Neuron (in vitro differentiated cells): ENCODE results near the gene RPL12.
A peak's percentile ranks its signal among the peaks of the same experiment; 100 is the strongest.

Experiments
- H2AFZ ChIP-seq: one replicate; pipeline ENCODE4 v1.6.1; 2013; ENCODE audit warnings: low read depth, mild to moderate bottlenecking, inconsistent platforms, low read length, moderate library complexity
- H3K27me3 ChIP-seq: one replicate; pipeline ENCODE4 v1.6.1; 2013; ENCODE audit warnings: low read length; ENCODE audit not compliant: insufficient read depth
- H3K36me3 ChIP-seq: one replicate; pipeline ENCODE4 v1.6.1; 2013; ENCODE audit warnings: low read length; ENCODE audit not compliant: insufficient read depth
- H3K4me1 ChIP-seq: one replicate; pipeline ENCODE4 v1.6.1; 2013; ENCODE audit warnings: low read length; ENCODE audit not compliant: insufficient read depth
- H3K4me3 ChIP-seq: 2 replicates; pipeline ENCODE4 v1.5.1; 2013; ENCODE audit warnings: mild to moderate bottlenecking, low read length, moderate library complexity
- H3K9me3 ChIP-seq: one replicate; pipeline ENCODE4 v1.6.1; 2013; ENCODE audit warnings: low read length

RPL12 gene

GRCh38 chr9:127450830-127451607, at the start of gene RPL12, which contains the start of gene LRSAM1:
Gene RPL12, minus strand, starts transcription at chr9:127451406. Its CDS starts 89 bp downstream, at chr9:127451317.
Gene LRSAM1, plus strand, starts transcription at chr9:127451510. Its CDS starts 3,018 bp downstream, at chr9:127454528.
- H3K36me3 ChIP-seq = peaks cover 56% of the 10 kb centered on the region
- no peaks in the 10 kb centered on the region for H3K27me3 ChIP-seq
- peaks cover 2% of the 10 kb centered on the region for H3K9me3 ChIP-seq
- H2AFZ ChIP-seq = peak within 1 kb of the TSS; percentile 95
- peaks cover 21% of the 10 kb centered on the region for H3K4me1 ChIP-seq
- H3K4me3 ChIP-seq = peak within 1 kb of the TSS; percentile 85

- Histone ChIP-seq H3K36me3 (peaks cover 29% of the 10 kb centered on the region), H2AFZ (no peak overlapping the region), H3K9me3 (no peaks in the 10 kb centered on the region), H3K4me3 (no peak overlapping the region), H3K27me3 (no peaks in the 10 kb centered on the region), H3K4me1 (no peaks in the 10 kb centered on the region)
Measured at GRCh38 chr9:127500862-127501261, 49.7 kb upstream of the RPL12 start.

- H3K9me3 ChIP-seq = no peaks in the 10 kb centered on the region
- no peaks in the 10 kb centered on the region for H3K4me1 ChIP-seq
- H3K4me3 ChIP-seq = no peak overlapping the region
- H3K27me3 ChIP-seq = no peaks in the 10 kb centered on the region
- H3K36me3 ChIP-seq = peaks cover 30% of the 10 kb centered on the region
- H2AFZ ChIP-seq = no peak overlapping the region
Measured at GRCh38 chr9:127500399-127500798, 49.2 kb upstream of the RPL12 start.

GRCh38 chr9:127498298-127498697, 47.1 kb upstream of the RPL12 start:
- Histone ChIP-seq H3K27me3 (no peaks in the 10 kb centered on the region), H3K4me3 (no peak overlapping the region), H3K36me3 (peaks cover 31% of the 10 kb centered on the region), H3K4me1 (no peaks in the 10 kb centered on the region), H3K9me3 (no peaks in the 10 kb centered on the region), H2AFZ (no peak overlapping the region)

GRCh38 chr9:127497656-127498290, 46.6 kb upstream of the RPL12 start:
- Histone ChIP-seq H2AFZ (no peak overlapping the region), H3K36me3 (peaks cover 33% of the 10 kb centered on the region), H3K4me1 (no peaks in the 10 kb centered on the region), H3K9me3 (no peaks in the 10 kb centered on the region), H3K4me3 (no peak overlapping the region), H3K27me3 (no peaks in the 10 kb centered on the region)

- Histone ChIP-seq H3K36me3 (peaks cover 30% of the 10 kb centered on the region), H3K27me3 (no peaks in the 10 kb centered on the region), H3K4me3 (no peak overlapping the region), H3K4me1 (peaks cover 4% of the 10 kb centered on the region), H2AFZ (no peak overlapping the region), H3K9me3 (no peaks in the 10 kb centered on the region)
Measured at GRCh38 chr9:127496974-127497373, 45.8 kb upstream of the RPL12 start.

GRCh38 chr9:127495884-127496555, 44.8 kb upstream of the RPL12 start:
- H3K4me3 ChIP-seq = no peak overlapping the region
- no peaks in the 10 kb centered on the region for H3K9me3 ChIP-seq
- no peak overlapping the region for H2AFZ ChIP-seq
- H3K4me1 ChIP-seq = peaks cover 4% of the 10 kb centered on the region
- H3K27me3 ChIP-seq = no peaks in the 10 kb centered on the region
- H3K36me3 ChIP-seq = peaks cover 27% of the 10 kb centered on the region

GRCh38 chr9:127494304-127494702, 43.1 kb upstream of the RPL12 start:
- no peak overlapping the region for H2AFZ ChIP-seq
- H3K4me3 ChIP-seq = no peak overlapping the region
- H3K36me3 ChIP-seq = peaks cover 27% of the 10 kb centered on the region
- no peaks in the 10 kb centered on the region for H3K9me3 ChIP-seq
- H3K4me1 ChIP-seq = peaks cover 4% of the 10 kb centered on the region
- no peaks in the 10 kb centered on the region for H3K27me3 ChIP-seq

GRCh38 chr9:127493592-127494303, 42.5 kb upstream of the RPL12 start:
- H3K9me3 ChIP-seq = no peaks in the 10 kb centered on the region
- H3K4me1 ChIP-seq = peaks cover 4% of the 10 kb centered on the region
- H3K27me3 ChIP-seq = no peaks in the 10 kb centered on the region
- peaks cover 27% of the 10 kb centered on the region for H3K36me3 ChIP-seq
- no peak overlapping the region for H2AFZ ChIP-seq
- no peak overlapping the region for H3K4me3 ChIP-seq

- H2AFZ ChIP-seq = no peak overlapping the region
- peaks cover 20% of the 10 kb centered on the region for H3K36me3 ChIP-seq
- peaks cover 4% of the 10 kb centered on the region for H3K4me1 ChIP-seq
- no peaks in the 10 kb centered on the region for H3K27me3 ChIP-seq
- no peak overlapping the region for H3K4me3 ChIP-seq
- H3K9me3 ChIP-seq = no peaks in the 10 kb centered on the region
Measured at GRCh38 chr9:127492616-127493015, 41.4 kb upstream of the RPL12 start.

GRCh38 chr9:127491516-127491915, 40.3 kb upstream of the RPL12 start:
- no peaks in the 10 kb centered on the region for H3K9me3 ChIP-seq
- H3K27me3 ChIP-seq = no peaks in the 10 kb centered on the region
- H3K4me3 ChIP-seq = no peak overlapping the region
- peaks cover 4% of the 10 kb centered on the region for H3K4me1 ChIP-seq
- H3K36me3 ChIP-seq = peaks cover 22% of the 10 kb centered on the region
- no peak overlapping the region for H2AFZ ChIP-seq

GRCh38 chr9:127490535-127491230, 39.5 kb upstream of the RPL12 start:
- peaks cover 24% of the 10 kb centered on the region for H3K36me3 ChIP-seq
- no peak overlapping the region for H3K4me3 ChIP-seq
- H3K27me3 ChIP-seq = no peaks in the 10 kb centered on the region
- no peak overlapping the region for H2AFZ ChIP-seq
- H3K9me3 ChIP-seq = no peaks in the 10 kb centered on the region
- peaks cover 4% of the 10 kb centered on the region for H3K4me1 ChIP-seq
